Right lobe of liver (tissue), 4 donors: ENCODE measurements around the gene UBXN6.

Source experiments
- POLR2A ChIP-seq: fragments of 450-650 bp; IDR thresholded peaks from one replicate; pipeline ENCODE4 v1.6.1; 2017; ENCODE audit warnings: antibody characterized with exemption, mild to moderate bottlenecking
- TF ChIP-seq, protein P1 (sequence below), 4 donors: fragments of 200-600 bp in 3 of 4; fragments of 450-650 bp in 1 of 4; IDR thresholded peaks; one replicate each; pipeline versions ENCODE4 v1.5.1 to v1.8.0; 2016 to 2022; ENCODE audit warnings: antibody characterized with exemption in 4 of 4, mild to moderate bottlenecking in 2 of 4
- donor health status: DM: no; HTN: no; CAD: no.
- donor health status: DM: no; HTN: no; CAD: no.
- donor health status: DM: no; HTN: yes; CAD: no.

DNA sequence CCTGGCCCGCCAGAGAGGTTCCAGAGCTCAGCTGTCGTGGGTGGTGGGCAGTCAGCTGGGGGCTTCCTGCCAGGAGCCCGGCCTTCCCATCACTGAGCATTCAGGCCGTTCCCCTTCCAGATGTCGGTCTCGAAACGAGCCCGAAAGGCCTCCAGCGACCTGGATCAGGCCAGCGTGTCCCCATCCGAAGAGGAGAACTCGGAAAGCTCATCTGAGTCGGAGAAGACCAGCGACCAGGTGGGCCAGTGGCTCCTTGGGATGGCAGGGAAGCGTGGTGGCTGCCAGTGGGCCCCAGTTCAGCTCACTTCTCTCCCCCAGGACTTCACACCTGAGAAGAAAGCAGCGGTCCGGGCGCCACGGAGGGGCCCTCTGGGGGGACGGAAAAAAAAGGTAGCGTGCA, 33.9 kb upstream of the UBXN6 start:
- no peak for TF ChIP-seq POLR2A
- TF ChIP-seq, protein P1, sequence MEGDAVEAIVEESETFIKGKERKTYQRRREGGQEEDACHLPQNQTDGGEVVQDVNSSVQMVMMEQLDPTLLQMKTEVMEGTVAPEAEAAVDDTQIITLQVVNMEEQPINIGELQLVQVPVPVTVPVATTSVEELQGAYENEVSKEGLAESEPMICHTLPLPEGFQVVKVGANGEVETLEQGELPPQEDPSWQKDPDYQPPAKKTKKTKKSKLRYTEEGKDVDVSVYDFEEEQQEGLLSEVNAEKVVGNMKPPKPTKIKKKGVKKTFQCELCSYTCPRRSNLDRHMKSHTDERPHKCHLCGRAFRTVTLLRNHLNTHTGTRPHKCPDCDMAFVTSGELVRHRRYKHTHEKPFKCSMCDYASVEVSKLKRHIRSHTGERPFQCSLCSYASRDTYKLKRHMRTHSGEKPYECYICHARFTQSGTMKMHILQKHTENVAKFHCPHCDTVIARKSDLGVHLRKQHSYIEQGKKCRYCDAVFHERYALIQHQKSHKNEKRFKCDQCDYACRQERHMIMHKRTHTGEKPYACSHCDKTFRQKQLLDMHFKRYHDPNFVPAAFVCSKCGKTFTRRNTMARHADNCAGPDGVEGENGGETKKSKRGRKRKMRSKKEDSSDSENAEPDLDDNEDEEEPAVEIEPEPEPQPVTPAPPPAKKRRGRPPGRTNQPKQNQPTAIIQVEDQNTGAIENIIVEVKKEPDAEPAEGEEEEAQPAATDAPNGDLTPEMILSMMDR (IDR thresholded peaks at IDR 0.05), result no peak
